ENCODE results near the gene KIFAP3. TPM values are rescaled to one million over a fixed set of nuclear protein-coding genes. Genes with fewer than 3 reads are reported as not detected.
"Not testable (repeated sequence)": the region's sequence is repeated elsewhere in the genome, so short reads cannot be mapped to it uniquely, and the experiment has no call there.

KIFAP3 gene
- total RNA-seq, result 10 to 100 TPM; 36.0 to 38.7 TPM
- 10 to 100 TPM in 1 of 2 donors, 1 to 10 TPM in 1; 7.6 to 14.7 TPM for polyA plus RNA-seq
- long read RNA-seq, donor 1, transcript KIFAP3-201 (20 exons, 2,957 nt), result major isoform, 20 of 33 reads
- long read RNA-seq, donor 1, partial matches to known transcripts, result 4 of 33 reads
- long read RNA-seq, donor 1, other reads (novel, unspliced or antisense), result 9 of 33 reads
- long read RNA-seq, donor 2, transcript KIFAP3-201 (20 exons, 2,957 nt), result major isoform, 15 of 31 reads
- long read RNA-seq, donor 2, partial matches to known transcripts, result 6 of 31 reads
- long read RNA-seq, donor 2, other reads (novel, unspliced or antisense), result 10 of 31 reads

GRCh38 chr1:170074250-170075157 is at the start of gene KIFAP3:
Gene KIFAP3, minus strand, starts transcription at chr1:170074695. Its CDS starts 228 bp downstream, at chr1:170074467.
- WGBS, 2 donors, result 0% methylated on average over 39 of the region's 39 CpGs

GRCh38 chr1:170122366-170122765 is 47.9 kb upstream of the KIFAP3 start:
- Histone ChIP-seq H3K36me3 (ENCODE audit: control insufficient read depth in 1 of 2, insufficient read depth in 2 of 2, low read length in 1 of 2) (no peaks in the 10 kb centered on the region), H3K27me3 (ENCODE audit: control insufficient read depth in 1 of 2, insufficient read depth in 2 of 2, low read length in 1 of 2) (no peaks in the 10 kb centered on the region), H3K9me3 (ENCODE audit: control insufficient read depth, low read length) (no peaks in the 10 kb centered on the region), H3K4me1 (ENCODE audit: control insufficient read depth in 1 of 2, insufficient read depth in 2 of 2, low read length in 2 of 2) (no peaks in the 10 kb centered on the region), H3K27ac (ENCODE audit: low read depth in 1 of 2, low read length in 2 of 2) (no peak overlapping the region), H3K4me3 (ENCODE audit: low read length in 2 of 2) (no peak overlapping the region)
- no peak for ATAC-seq (ENCODE audit: low FRiP score)
- intact Hi-C loops (cut with DNase I), result no loop called here
- WGBS, 2 donors, result 93% methylated on average over 6 of the region's 6 CpGs
- no peak for DNase-seq

More at GRCh38 chr1:170074250-170075157, at the start of gene KIFAP3:
- Histone ChIP-seq H3K9me3 (ENCODE audit: control insufficient read depth, low read length) (peaks cover 2% of the 10 kb centered on the region), H3K27me3 (ENCODE audit: control insufficient read depth in 1 of 2, insufficient read depth in 2 of 2, low read length in 1 of 2) (no peaks in the 10 kb centered on the region), H3K36me3 (ENCODE audit: control insufficient read depth in 1 of 2, insufficient read depth in 2 of 2, low read length in 1 of 2) (no peaks in the 10 kb centered on the region), H3K4me3 (ENCODE audit: low read length in 2 of 2) (peak within 1 kb of the TSS; percentile 88 to 99), H3K27ac (ENCODE audit: low read depth in 1 of 2, low read length in 2 of 2) (peak within 1 kb of the TSS; percentile 72 to 76), H3K4me1 (ENCODE audit: control insufficient read depth in 1 of 2, insufficient read depth in 2 of 2, low read length in 2 of 2) (peaks cover 0 to 3% of the 10 kb centered on the region in 2 donors)
- intact Hi-C loops (cut with DNase I), result loop anchor here (10.0 kb wide), 2 partner anchors 340 to 590 kb away; partner anchors contain the start of gene PRRX1 (in 1 of the 2)
- DNase-seq (peak; percentile 99), ATAC-seq (ENCODE audit: low FRiP score) (peak; percentile 100)

DNA sequence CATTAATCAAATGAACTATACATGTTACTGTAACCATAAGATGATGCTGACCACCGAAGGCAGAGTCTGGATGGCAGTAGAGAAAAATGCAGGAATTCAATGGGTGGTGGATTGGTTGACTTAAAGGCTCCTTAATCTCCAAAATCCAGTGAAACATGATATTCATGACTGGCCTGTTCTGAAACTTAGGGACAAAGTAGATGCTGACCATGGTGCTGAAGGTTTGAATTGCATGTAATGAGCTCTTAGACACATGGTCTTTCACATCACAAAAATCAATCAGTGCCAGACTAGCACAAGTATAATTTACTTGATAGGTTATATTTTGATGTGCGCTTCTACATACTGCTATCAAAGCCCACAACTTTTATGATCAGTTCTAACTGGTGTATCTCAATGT is 40.4 kb upstream of the KIFAP3 start:
- WGBS, 2 donors, result 77 to 87% methylated on average over 2 of the region's 2 CpGs
- no peak overlapping the region for H3K4me3 ChIP-seq (ENCODE audit: low read length in 2 of 2)
- intact Hi-C loops (cut with DNase I), result no loop called here

GRCh38 chr1:170113140-170113539 is 38.6 kb upstream of the KIFAP3 start:
- 83 to 88% methylated on average over 8 of the region's 8 CpGs for WGBS, 2 donors
- H3K36me3 ChIP-seq (ENCODE audit: control insufficient read depth in 1 of 2, insufficient read depth in 2 of 2, low read length in 1 of 2), result not testable (repeated sequence)

More for the DNA sequence above, 40.4 kb upstream of the KIFAP3 start:
- Histone ChIP-seq H3K27me3 (ENCODE audit: control insufficient read depth in 1 of 2, insufficient read depth in 2 of 2, low read length in 1 of 2) (no peaks in the 10 kb centered on the region), H3K9me3 (ENCODE audit: control insufficient read depth, low read length) (no peaks in the 10 kb centered on the region), H3K27ac (ENCODE audit: low read depth in 1 of 2, low read length in 2 of 2) (no peak overlapping the region), H3K36me3 (ENCODE audit: control insufficient read depth in 1 of 2, insufficient read depth in 2 of 2, low read length in 1 of 2) (no peaks in the 10 kb centered on the region), H3K4me1 (ENCODE audit: control insufficient read depth in 1 of 2, insufficient read depth in 2 of 2, low read length in 2 of 2) (no peaks in the 10 kb centered on the region)
- DNase-seq, result no peak
- no peak for ATAC-seq (ENCODE audit: low FRiP score)

GRCh38 chr1:170097449-170097948 is 23.0 kb upstream of the KIFAP3 start:
- Histone ChIP-seq H3K4me1 (ENCODE audit: control insufficient read depth in 1 of 2, insufficient read depth in 2 of 2, low read length in 2 of 2) (no peaks in the 10 kb centered on the region), H3K27me3 (ENCODE audit: control insufficient read depth in 1 of 2, insufficient read depth in 2 of 2, low read length in 1 of 2) (no peaks in the 10 kb centered on the region), H3K27ac (ENCODE audit: low read depth in 1 of 2, low read length in 2 of 2) (no peak overlapping the region), H3K4me3 (ENCODE audit: low read length in 2 of 2) (no peak overlapping the region), H3K36me3 (ENCODE audit: control insufficient read depth in 1 of 2, insufficient read depth in 2 of 2, low read length in 1 of 2) (no peaks in the 10 kb centered on the region), H3K9me3 (ENCODE audit: control insufficient read depth, low read length) (no peaks in the 10 kb centered on the region)
- DNase-seq, result no peak
- WGBS, 2 donors, result 11 to 15% methylated on average over 4 of the region's 4 CpGs
- intact Hi-C loops (cut with DNase I), result no loop called here
- no peak for ATAC-seq (ENCODE audit: low FRiP score)

More at GRCh38 chr1:170113140-170113539, 38.6 kb upstream of the KIFAP3 start:
- intact Hi-C loops (cut with DNase I); H3K27me3 ChIP-seq (ENCODE audit: control insufficient read depth in 1 of 2, insufficient read depth in 2 of 2, low read length in 1 of 2); ATAC-seq (ENCODE audit: low FRiP score); H3K27ac ChIP-seq (ENCODE audit: low read depth in 1 of 2, low read length in 2 of 2); DNase-seq; H3K4me1 ChIP-seq (ENCODE audit: control insufficient read depth in 1 of 2, insufficient read depth in 2 of 2, low read length in 2 of 2); H3K4me3 ChIP-seq (ENCODE audit: low read length in 2 of 2); H3K9me3 ChIP-seq (ENCODE audit: control insufficient read depth, low read length): not testable (repeated sequence)

GRCh38 chr1:170096806-170097340 is 22.4 kb upstream of the KIFAP3 start:
- no peak for ATAC-seq (ENCODE audit: low FRiP score)
- no peaks in the 10 kb centered on the region for H3K9me3 ChIP-seq (ENCODE audit: control insufficient read depth, low read length)
- WGBS, 2 donors, result 44 to 59% methylated on average over 4 of the region's 4 CpGs
- H3K27me3 ChIP-seq (ENCODE audit: control insufficient read depth in 1 of 2, insufficient read depth in 2 of 2, low read length in 1 of 2), result no peaks in the 10 kb centered on the region
- no peak overlapping the region for H3K27ac ChIP-seq (ENCODE audit: low read depth in 1 of 2, low read length in 2 of 2)
- no peaks in the 10 kb centered on the region for H3K4me1 ChIP-seq (ENCODE audit: control insufficient read depth in 1 of 2, insufficient read depth in 2 of 2, low read length in 2 of 2)
- no peak overlapping the region for H3K4me3 ChIP-seq (ENCODE audit: low read length in 2 of 2)
- intact Hi-C loops (cut with DNase I), result no loop called here
- no peaks in the 10 kb centered on the region for H3K36me3 ChIP-seq (ENCODE audit: control insufficient read depth in 1 of 2, insufficient read depth in 2 of 2, low read length in 1 of 2)
- no peak for DNase-seq

DNA sequence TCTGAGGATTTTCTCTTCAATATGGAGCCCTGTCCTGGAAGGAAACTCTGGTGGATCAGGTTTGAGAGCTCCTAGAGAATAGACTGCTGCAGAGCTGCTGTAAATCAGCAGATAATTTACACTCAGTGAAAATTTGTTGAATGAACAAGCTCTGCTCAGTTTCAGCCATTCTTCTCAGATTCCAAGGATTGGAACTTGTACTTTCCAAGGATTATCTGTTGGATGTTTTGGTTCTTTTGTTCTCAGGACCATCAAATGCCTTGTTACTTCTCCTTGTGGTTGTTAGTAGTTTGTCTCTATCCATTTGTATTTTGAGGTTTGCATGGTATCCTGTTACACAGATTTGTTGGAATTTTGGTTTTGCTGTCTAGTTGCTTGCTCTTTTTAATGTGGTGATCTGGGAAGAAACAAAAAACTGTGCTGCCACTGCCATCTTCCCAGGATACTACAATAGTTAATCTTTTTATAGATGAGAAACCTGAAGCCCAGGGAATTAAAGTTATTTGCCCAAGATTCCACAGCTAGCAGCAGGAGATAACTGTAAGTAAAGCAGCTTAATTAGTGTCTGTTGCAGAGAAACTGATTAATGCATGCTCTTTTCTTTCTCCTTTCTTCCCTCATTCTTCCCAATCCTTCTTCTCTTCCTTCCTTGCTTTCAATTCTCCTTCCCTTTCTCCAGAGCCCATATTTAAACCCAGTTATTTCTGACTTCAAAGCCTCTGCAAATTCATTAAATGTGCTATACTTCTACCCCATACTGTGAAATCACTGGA is 21.7 kb upstream of the KIFAP3 start:
- no peaks in the 10 kb centered on the region for H3K4me1 ChIP-seq (ENCODE audit: control insufficient read depth in 1 of 2, insufficient read depth in 2 of 2, low read length in 2 of 2)
- no peak overlapping the region for H3K4me3 ChIP-seq (ENCODE audit: low read length in 2 of 2)
- no peak overlapping the region for H3K27ac ChIP-seq (ENCODE audit: low read depth in 1 of 2, low read length in 2 of 2)
- H3K9me3 ChIP-seq (ENCODE audit: control insufficient read depth, low read length), result no peaks in the 10 kb centered on the region
- DNase-seq, result no peak
- H3K27me3 ChIP-seq (ENCODE audit: control insufficient read depth in 1 of 2, insufficient read depth in 2 of 2, low read length in 1 of 2), result no peaks in the 10 kb centered on the region
- no peak for ATAC-seq (ENCODE audit: low FRiP score)
- H3K36me3 ChIP-seq (ENCODE audit: control insufficient read depth in 1 of 2, insufficient read depth in 2 of 2, low read length in 1 of 2), result no peaks in the 10 kb centered on the region
- intact Hi-C loops (cut with DNase I), result no loop called here
